ENCODE data around the gene NEGR1. TPM values are rescaled to one million over a fixed set of nuclear protein-coding genes. Genes with fewer than 3 reads are reported as not detected.

The NEGR1 gene
- total RNA-seq, 1 donor from 2014 or later, result 0.58 TPM

- Mint-ChIP-seq H3K27me3 (ENCODE audit: low read depth) (no peaks in the 10 kb centered on the region), H3K4me3 (no peak overlapping the region), H3K4me1 (peaks cover 7% of the 10 kb centered on the region), H3K9me3 (peaks cover 7% of the 10 kb centered on the region), H3K27ac (ENCODE audit: unreplicated experiment) (no peak overlapping the region), H3K36me3 (ENCODE audit: low read depth) (no peaks in the 10 kb centered on the region)
- no peak for DNase-seq (ENCODE audit: low read depth, low spot score)
- TF ChIP-seq CTCF (conservative IDR thresholded peaks at IDR 0.05), result no peak
Observed at GRCh38 chr1:71640998-71641397, 641.3 kb downstream of the NEGR1 start.

GRCh38 chr1:71640116-71640515, 642.2 kb downstream of the NEGR1 start:
- Mint-ChIP-seq H3K9me3 (peaks cover 7% of the 10 kb centered on the region), H3K4me1 (peaks cover 7% of the 10 kb centered on the region), H3K36me3 (ENCODE audit: low read depth) (no peaks in the 10 kb centered on the region), H3K27ac (ENCODE audit: unreplicated experiment) (no peak overlapping the region), H3K27me3 (ENCODE audit: low read depth) (no peaks in the 10 kb centered on the region), H3K4me3 (no peak overlapping the region)
- DNase-seq (ENCODE audit: low read depth, low spot score), result no peak
- no peak for TF ChIP-seq CTCF (conservative IDR thresholded peaks at IDR 0.05)

- no peak for TF ChIP-seq CTCF (conservative IDR thresholded peaks at IDR 0.05)
- Mint-ChIP-seq H3K36me3 (ENCODE audit: low read depth) (no peaks in the 10 kb centered on the region), H3K27me3 (ENCODE audit: low read depth) (no peaks in the 10 kb centered on the region), H3K4me1 (peaks cover 7% of the 10 kb centered on the region), H3K27ac (ENCODE audit: unreplicated experiment) (no peak overlapping the region), H3K9me3 (peaks cover 7% of the 10 kb centered on the region), H3K4me3 (no peak overlapping the region)
- DNase-seq (ENCODE audit: low read depth, low spot score), result no peak
Observed at GRCh38 chr1:71638081-71638766, 644.1 kb downstream of the NEGR1 start.

- Mint-ChIP-seq H3K9me3 (peaks cover 7% of the 10 kb centered on the region), H3K36me3 (ENCODE audit: low read depth) (no peaks in the 10 kb centered on the region), H3K27me3 (ENCODE audit: low read depth) (no peaks in the 10 kb centered on the region), H3K4me1 (peaks cover 7% of the 10 kb centered on the region), H3K27ac (ENCODE audit: unreplicated experiment) (no peak overlapping the region), H3K4me3 (no peak overlapping the region)
- no peak for DNase-seq (ENCODE audit: low read depth, low spot score)
- no peak for TF ChIP-seq CTCF (conservative IDR thresholded peaks at IDR 0.05)
Observed at GRCh38 chr1:71635568-71635967, 646.8 kb downstream of the NEGR1 start.

- TF ChIP-seq CTCF (conservative IDR thresholded peaks at IDR 0.05), result no peak
- H3K27ac Mint-ChIP-seq (ENCODE audit: unreplicated experiment), result no peak overlapping the region
- no peak for DNase-seq (ENCODE audit: low read depth, low spot score)
- H3K4me1 Mint-ChIP-seq, result no peaks in the 10 kb centered on the region
- H3K9me3 Mint-ChIP-seq, result no peaks in the 10 kb centered on the region
- no peaks in the 10 kb centered on the region for H3K36me3 Mint-ChIP-seq (ENCODE audit: low read depth)
- no peaks in the 10 kb centered on the region for H3K27me3 Mint-ChIP-seq (ENCODE audit: low read depth)
- H3K4me3 Mint-ChIP-seq, result no peak overlapping the region
Observed at GRCh38 chr1:71634159-71634558, 648.2 kb downstream of the NEGR1 start.
